ENCODE measurements around the gene NOP53. TPM values are rescaled to one million over a fixed set of nuclear protein-coding genes. Genes with fewer than 3 reads are reported as not detected.
"Not testable (repeated sequence)": the region's sequence is repeated elsewhere in the genome, so short reads cannot be mapped to it uniquely, and the experiment has no call there.

NOP53 gene
- total RNA-seq, 1 experiment from 2014 or later = 146 TPM

GRCh38 chr19:47725759-47726401, 19.5 kb upstream of the NOP53 start:
- no peak overlapping the region for H3K4me3 ChIP-seq (ENCODE audit: low read depth, low read length, poor library complexity, severe bottlenecking)
- ChIA-PET CTCF (no interaction called here), POLR2A (ENCODE audit: low non-redundant PET) (no interaction called here)
- TF ChIP-seq, protein P1, sequence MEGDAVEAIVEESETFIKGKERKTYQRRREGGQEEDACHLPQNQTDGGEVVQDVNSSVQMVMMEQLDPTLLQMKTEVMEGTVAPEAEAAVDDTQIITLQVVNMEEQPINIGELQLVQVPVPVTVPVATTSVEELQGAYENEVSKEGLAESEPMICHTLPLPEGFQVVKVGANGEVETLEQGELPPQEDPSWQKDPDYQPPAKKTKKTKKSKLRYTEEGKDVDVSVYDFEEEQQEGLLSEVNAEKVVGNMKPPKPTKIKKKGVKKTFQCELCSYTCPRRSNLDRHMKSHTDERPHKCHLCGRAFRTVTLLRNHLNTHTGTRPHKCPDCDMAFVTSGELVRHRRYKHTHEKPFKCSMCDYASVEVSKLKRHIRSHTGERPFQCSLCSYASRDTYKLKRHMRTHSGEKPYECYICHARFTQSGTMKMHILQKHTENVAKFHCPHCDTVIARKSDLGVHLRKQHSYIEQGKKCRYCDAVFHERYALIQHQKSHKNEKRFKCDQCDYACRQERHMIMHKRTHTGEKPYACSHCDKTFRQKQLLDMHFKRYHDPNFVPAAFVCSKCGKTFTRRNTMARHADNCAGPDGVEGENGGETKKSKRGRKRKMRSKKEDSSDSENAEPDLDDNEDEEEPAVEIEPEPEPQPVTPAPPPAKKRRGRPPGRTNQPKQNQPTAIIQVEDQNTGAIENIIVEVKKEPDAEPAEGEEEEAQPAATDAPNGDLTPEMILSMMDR (conservative IDR thresholded peaks at IDR 0.05; ENCODE audit: low read depth, low read length) = no peak
- no peak for TF ChIP-seq EZH2 (IDR thresholded peaks at IDR 0.05; ENCODE audit: borderline replicate concordance, low read depth, low read length, poor library complexity, severe bottlenecking)
- H3K27ac ChIP-seq (ENCODE audit: low read depth, low read length, poor library complexity, severe bottlenecking) = no peak overlapping the region
- BruUV-seq (replicated peaks) = no TSS peak
- peaks cover 20% of the 10 kb centered on the region for H3K4me1 ChIP-seq (ENCODE audit: insufficient read depth, low read length, poor library complexity, severe bottlenecking)
- no peaks in the 10 kb centered on the region for H3K27me3 ChIP-seq (replicated peaks; ENCODE audit: insufficient read depth, low read depth, low read length, poor library complexity)
- H3K9me3 ChIP-seq (ENCODE audit: low read depth, low read length, poor library complexity, severe bottlenecking) = no peaks in the 10 kb centered on the region
- no peaks in the 10 kb centered on the region for H3K36me3 ChIP-seq (ENCODE audit: insufficient read depth, low read length, poor library complexity, severe bottlenecking)
- intact Hi-C loops (cut with micrococcal nuclease; ENCODE audit: unreplicated experiment) = no loop called here
- DNase-seq (ENCODE audit: low spot score) = no peak

DNA sequence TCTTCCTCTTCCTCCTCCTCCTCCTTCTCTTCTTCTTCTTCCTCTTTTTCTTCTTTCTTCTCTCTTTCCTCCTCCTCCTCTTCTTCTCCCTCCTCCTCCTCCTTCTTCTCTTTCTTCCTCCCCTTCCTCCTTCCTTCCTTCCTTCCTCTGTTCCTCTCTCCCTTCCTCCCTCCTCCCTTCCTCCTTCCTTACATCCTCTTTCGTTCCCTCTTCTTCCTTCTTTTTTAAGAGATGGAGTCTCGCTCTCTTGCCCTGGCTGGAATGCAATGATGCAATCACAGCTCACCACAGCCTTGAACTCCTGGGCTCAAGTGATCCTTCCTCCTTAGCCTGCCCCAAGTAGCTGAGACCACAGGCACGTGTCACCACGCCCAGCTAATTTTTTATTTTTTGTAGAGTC, 18.9 kb upstream of the NOP53 start:
- BruUV-seq (replicated peaks) = no TSS peak
- Histone ChIP-seq H3K36me3 (ENCODE audit: insufficient read depth, low read length, poor library complexity, severe bottlenecking) (no peaks in the 10 kb centered on the region), H3K9me3 (ENCODE audit: low read depth, low read length, poor library complexity, severe bottlenecking) (no peaks in the 10 kb centered on the region), H3K4me3 (ENCODE audit: low read depth, low read length, poor library complexity, severe bottlenecking) (no peak overlapping the region), H3K4me1 (ENCODE audit: insufficient read depth, low read length, poor library complexity, severe bottlenecking) (peaks cover 20% of the 10 kb centered on the region), H3K27me3 (replicated peaks; ENCODE audit: insufficient read depth, low read depth, low read length, poor library complexity) (no peaks in the 10 kb centered on the region), H3K27ac (ENCODE audit: low read depth, low read length, poor library complexity, severe bottlenecking) (no peak overlapping the region)
- ChIA-PET POLR2A (ENCODE audit: low non-redundant PET) (no interaction called here), CTCF (no interaction called here)
- intact Hi-C loops (cut with micrococcal nuclease; ENCODE audit: unreplicated experiment) = no loop called here
- no peak for DNase-seq (ENCODE audit: low spot score)
- TF ChIP-seq, protein P1 (conservative IDR thresholded peaks at IDR 0.05; ENCODE audit: low read depth, low read length) = no peak
- TF ChIP-seq EZH2 (IDR thresholded peaks at IDR 0.05; ENCODE audit: borderline replicate concordance, low read depth, low read length, poor library complexity, severe bottlenecking) = no peak

- H3K9me3 ChIP-seq (ENCODE audit: low read depth, low read length, poor library complexity, severe bottlenecking); H3K36me3 ChIP-seq (ENCODE audit: insufficient read depth, low read length, poor library complexity, severe bottlenecking); H3K4me3 ChIP-seq (ENCODE audit: low read depth, low read length, poor library complexity, severe bottlenecking); CTCF ChIA-PET; H3K27me3 ChIP-seq (replicated peaks; ENCODE audit: insufficient read depth, low read depth, low read length, poor library complexity); BruUV-seq (replicated peaks); intact Hi-C loops (cut with micrococcal nuclease; ENCODE audit: unreplicated experiment); POLR2A ChIA-PET (ENCODE audit: low non-redundant PET); DNase-seq (ENCODE audit: low spot score); H3K27ac ChIP-seq (ENCODE audit: low read depth, low read length, poor library complexity, severe bottlenecking): not testable (repeated sequence)
- peaks cover 15% of the 10 kb centered on the region for H3K4me1 ChIP-seq (ENCODE audit: insufficient read depth, low read length, poor library complexity, severe bottlenecking)
Observed at GRCh38 chr19:47728295-47728694, 17.1 kb upstream of the NOP53 start.

DNA sequence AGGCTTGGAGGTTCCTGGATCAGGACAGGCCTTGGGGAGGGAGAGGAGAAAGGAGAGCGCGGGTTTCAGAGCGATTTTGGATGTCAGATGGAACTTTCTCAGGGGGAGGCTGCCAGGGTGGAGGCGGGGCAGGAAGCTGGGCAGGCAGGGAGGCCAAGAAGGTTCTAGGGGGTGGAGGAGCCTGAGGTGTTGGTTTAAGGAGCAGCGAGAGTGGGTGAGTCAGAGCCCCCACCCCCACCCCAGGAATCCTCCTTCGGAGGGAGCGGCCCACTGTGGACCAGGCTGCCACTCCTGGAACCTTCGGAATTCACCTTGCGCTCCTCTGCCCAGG, 15.9 kb upstream of the NOP53 start:
- H3K27me3 ChIP-seq (replicated peaks; ENCODE audit: insufficient read depth, low read depth, low read length, poor library complexity) = no peaks in the 10 kb centered on the region
- TF ChIP-seq EZH2 (IDR thresholded peaks at IDR 0.05; ENCODE audit: borderline replicate concordance, low read depth, low read length, poor library complexity, severe bottlenecking) = no peak
- TF ChIP-seq, protein P1 (conservative IDR thresholded peaks at IDR 0.05; ENCODE audit: low read depth, low read length) = no peak
- BruUV-seq (replicated peaks) = no TSS peak
- H3K27ac ChIP-seq (ENCODE audit: low read depth, low read length, poor library complexity, severe bottlenecking) = no peak overlapping the region
- no peaks in the 10 kb centered on the region for H3K9me3 ChIP-seq (ENCODE audit: low read depth, low read length, poor library complexity, severe bottlenecking)
- no peaks in the 10 kb centered on the region for H3K36me3 ChIP-seq (ENCODE audit: insufficient read depth, low read length, poor library complexity, severe bottlenecking)
- no peak overlapping the region for H3K4me3 ChIP-seq (ENCODE audit: low read depth, low read length, poor library complexity, severe bottlenecking)
- no peak for DNase-seq (ENCODE audit: low spot score)
- ChIA-PET CTCF (no interaction called here), POLR2A (ENCODE audit: low non-redundant PET) (interaction anchor here (0.6 kb wide), 1 partner anchor 8 kb away, joined by 5 read pairs; no protein-coding TSS in a partner anchor)
- intact Hi-C loops (cut with micrococcal nuclease; ENCODE audit: unreplicated experiment) = no loop called here
- peaks cover 9% of the 10 kb centered on the region for H3K4me1 ChIP-seq (ENCODE audit: insufficient read depth, low read length, poor library complexity, severe bottlenecking)
